Stimulated activated CD4-positive, alpha-beta T cell treated with anti-CD3 and anti-CD28 coated beads, Interleukin-1b, Interleukin-23, amount 100 ng/mL, for 1 hour (primary cell): ENCODE results near the gene HSPG2.
"Not testable (repeated sequence)": the region's sequence is repeated elsewhere in the genome, so short reads cannot be mapped to it uniquely, and the experiment has no call there.

Experiments used
- DNase-seq, 2 donors: peaks; one replicate each; pipeline ENCODE4 v3.0.0-alpha.2; 2020; ENCODE audit warnings: low read depth in 2 of 2

Gene HSPG2

DNA sequence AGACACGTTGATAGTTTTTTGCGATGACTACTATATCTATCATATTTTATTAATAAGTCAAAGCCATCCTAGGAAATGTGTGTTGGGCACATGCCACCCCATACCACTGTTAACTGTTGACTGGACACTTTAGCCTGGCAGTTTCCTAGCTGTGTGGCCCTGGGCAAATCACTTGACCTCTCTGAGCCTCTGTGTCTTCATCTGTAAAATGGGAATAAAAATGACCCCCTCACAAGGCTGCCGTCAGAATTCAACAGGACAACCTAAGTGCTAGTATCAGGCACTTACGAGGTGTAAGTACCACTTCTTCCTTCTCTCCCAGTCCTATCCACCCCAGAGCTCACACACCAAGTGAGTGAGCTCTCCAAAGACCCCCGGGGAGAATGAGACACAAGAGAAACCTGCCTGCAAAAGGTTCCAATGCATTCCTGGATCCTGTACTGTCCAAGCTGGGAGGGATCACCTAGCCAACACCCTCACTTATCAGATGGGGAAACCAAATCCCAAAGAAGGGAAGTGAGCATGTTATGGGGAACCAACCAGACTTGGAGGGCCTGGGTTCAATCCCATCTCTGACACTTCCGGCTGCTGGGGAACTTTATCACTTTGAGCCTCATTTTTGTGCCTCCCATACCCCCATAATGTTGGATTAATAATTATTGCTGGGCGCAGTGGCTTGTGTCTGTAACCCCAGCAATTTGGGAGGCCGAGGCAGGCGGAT lies 24.9 kb downstream of the HSPG2 start:
- no peak for DNase-seq

DNA sequence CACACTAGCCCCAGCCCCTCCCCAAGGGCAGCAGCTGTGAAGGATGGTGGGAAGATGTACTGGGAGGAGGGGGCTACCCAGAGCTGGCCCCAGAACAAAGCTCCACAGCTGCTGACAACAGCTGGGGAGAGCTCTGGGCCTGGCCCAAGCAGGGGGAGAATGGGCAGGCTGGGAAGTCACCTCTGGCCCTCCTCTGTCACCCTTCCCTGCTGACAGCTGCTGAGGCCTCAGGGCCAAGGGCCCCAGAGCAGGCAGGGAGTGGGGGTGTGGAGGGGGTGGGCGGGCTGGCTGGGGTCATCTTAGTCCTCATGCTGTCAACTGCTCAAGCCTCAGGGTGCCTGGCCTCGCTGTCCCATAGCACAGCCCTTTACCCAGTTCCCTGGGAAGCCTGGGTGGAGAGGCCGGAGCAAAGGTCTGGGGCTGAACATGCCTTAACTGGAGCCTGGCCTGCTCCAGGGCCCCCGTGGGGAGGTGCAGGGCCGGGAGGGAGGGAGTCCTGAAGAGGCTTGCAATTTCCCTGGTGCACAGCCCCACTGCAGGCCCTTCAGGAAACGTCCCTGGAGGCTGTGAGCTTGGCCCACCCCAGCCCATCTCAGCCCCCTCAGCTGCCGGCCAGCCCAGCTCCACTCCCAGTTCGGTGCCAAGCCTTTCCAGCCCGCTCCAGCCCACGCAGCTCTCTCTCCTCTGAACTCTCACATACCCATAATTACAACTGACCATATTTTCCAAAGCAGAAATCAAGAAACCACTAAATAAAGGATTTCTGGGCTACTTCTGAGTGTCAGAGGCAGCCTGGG lies 25.7 kb downstream of the HSPG2 start:
- no peak for DNase-seq

- no peak for DNase-seq
Observed at GRCh38 chr1:21910558-21911204, 26.4 kb downstream of the HSPG2 start.

DNA sequence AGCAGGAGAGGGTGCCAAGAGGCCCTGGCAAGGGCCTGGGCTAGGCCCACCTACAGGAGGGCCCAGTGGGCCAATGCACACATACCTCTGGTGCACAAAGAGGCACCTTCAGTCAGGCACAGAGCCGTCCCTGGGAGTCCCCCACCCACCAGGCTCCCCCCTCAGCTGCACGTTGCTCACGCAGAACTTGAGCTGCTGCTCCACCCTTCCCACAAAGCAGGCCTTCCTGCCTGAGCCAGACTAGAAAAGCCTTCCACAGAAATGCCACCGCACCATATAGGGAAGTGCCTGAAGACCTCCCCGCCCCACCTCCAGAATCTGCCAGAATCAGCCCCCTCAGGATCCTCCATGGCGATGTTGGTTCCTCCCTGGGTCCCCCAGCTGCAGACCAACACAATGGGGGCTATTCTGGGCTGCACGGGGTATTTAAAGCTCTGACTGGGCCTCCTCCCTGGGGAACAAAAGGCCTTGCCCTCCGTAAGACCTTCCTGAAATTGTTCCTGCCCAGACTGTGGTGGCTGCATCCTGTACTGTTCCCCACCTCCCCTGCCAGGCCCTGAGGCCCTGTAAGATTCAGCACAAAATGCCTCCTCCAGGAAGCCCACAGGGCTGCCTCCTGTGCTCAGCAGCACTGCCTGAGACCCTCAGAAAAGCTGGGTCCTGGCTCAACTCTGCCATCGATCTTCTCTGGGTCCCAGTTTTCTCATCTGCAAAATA lies 27.2 kb downstream of the HSPG2 start:
- DNase-seq: no peak

DNA sequence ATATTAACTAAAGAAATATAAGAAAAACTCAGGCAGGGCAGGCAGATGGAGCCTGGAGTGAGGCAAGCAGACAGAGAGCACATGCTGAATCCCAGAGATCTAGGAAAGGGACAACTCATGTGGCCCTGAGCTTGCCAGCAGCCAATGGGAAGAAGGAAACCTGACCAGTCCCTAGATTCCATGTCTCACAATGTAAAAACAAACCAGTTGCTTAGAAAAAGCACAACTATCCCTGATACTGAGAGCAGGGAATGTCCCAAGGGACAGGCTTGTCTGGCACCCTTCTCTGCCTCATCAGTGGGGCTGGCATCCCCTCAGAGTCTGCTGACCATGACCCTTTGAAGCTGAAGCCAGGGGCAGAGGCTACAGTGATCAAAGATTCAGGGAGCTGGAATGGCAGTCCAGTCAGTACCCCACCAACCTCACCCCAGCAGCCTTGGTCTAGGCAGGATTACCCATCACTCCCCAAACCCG lies 27.8 kb downstream of the HSPG2 start:
- DNase-seq: no peak

DNA sequence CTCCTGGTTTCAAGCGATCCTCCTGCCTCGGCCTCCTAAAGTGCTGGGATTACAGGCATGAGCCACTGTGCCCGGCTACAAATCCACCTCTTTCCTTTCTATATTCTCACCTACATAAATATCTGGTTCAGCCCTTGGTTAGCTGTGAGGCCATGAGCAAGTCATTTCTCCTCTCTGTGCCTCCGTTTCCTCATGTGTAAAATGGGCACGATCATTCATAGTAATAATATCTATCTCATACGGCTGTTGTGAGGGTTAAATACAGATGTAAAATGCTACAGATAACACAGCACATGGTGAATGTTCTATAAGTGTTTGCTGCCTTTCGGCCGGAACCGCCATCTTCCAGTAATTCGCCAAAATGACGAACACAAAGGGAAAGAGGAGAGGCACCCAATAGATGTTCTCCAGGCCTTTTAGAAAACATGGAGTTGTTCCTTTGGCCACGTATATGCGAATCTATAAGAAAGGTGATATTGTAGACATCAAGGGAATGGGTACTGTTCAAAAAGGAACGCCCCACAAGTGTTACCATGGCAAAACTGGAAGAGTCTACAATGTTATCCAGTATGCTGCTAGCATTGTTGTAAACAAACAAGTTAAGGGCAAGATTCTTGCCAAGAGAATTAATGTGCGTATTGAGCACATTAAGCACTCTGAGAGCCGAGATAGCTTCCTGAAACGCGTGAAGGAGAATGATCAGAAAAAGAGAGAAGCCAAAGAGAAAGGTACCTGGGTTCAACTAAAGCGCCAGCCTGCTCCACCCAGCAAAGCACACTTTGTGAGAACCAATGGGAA lies 29.2 kb downstream of the HSPG2 start:
- not testable (repeated sequence) for DNase-seq

- no peak for DNase-seq
Observed at GRCh38 chr1:21907079-21907418, 30.1 kb downstream of the HSPG2 start.

GRCh38 chr1:21906173-21907078 lies 30.7 kb downstream of the HSPG2 start:
- no peak for DNase-seq

DNA sequence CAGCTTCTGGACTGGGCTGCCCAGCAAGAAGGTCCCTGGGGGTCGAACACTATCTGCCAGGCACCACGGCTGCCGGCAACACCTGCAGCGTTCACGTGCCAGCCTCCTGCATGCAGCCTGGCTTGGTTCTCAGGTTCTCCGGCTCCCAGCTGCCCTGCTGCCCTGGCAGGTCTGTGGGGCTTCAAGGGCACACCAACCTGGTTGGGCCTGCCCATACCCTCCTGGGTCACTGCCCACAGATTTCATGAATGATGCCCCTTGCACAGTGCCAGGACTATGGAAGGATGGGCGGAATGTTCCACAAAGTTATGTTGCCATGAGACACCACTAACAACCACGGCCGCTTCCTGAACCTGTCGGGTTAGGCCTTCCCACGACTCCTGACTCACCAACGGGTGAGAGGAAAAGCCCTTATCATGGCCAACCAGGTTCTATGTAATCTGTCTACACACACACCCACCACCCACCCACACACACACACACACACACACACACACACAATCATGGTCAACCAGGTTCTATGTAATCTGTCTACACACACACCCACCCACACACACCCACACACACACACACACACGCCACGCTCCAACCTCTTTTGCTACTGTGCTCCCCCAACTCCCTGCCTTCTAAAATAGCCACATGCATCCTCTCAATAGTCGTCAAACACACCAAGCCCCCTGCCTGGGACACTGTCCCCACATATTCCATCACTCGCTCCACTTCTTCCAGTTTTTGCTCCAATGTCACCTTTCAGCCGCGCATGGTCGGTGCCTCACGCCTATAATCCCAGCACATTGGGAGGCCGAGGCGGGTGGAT lies 32.2 kb downstream of the HSPG2 start:
- DNase-seq: no peak

DNA sequence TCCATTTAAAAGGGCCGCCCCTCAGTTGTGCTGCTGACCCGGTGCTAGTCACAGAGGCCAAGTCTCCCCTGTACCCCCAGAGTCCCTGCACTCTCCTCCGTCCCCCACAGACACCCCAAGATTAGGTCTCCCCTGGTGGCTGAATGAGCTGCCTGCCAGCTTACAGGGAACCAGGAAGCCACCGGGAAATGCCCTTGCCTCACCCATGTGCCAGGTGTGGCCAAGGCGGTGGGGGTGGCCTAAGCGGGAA lies 32.7 kb downstream of the HSPG2 start:
- no peak for DNase-seq

DNA sequence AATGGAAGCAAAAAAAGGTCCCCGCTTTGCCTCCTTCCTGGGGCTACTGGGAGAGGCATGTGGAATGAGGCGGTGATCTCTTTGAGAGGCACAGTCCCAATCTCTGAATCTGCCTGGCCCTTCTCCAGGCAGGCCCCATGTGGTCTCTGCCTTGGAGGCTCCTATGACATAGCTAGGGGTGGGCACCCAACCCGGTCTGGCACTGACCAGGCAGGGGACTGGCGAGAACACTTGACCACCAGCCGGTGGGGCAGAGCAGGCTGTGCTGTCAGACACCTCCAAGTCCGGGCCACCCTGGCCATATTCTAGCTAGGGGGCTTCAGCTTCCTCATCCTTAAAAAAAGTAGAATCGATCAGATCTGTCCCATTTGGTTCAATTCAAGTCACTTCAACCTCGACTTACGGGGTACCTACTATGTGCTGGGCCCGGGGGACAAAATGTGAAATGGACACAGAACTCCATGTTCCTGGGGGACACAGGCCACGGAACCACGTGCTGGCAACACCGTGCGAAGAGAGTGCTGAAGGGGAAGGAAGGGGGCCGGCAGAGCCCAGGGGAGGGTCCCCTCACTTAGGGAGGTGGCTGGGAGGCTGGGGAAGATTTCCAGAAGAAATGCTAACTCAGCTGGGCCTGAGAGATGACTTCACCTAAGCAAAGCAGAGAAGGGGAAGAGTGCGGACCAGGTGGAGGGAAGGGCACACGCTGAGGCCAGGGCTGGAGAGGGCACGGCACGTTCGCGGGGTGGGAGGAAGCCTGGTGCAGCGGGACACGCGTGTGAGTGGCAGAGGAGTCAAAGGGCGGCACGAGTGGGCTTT lies 33.3 kb downstream of the HSPG2 start:
- DNase-seq: no peak

GRCh38 chr1:21902026-21903012 lies 34.8 kb downstream of the HSPG2 start:
- no peak for DNase-seq

GRCh38 chr1:21901473-21901847 lies 35.6 kb downstream of the HSPG2 start:
- DNase-seq: no peak

DNA sequence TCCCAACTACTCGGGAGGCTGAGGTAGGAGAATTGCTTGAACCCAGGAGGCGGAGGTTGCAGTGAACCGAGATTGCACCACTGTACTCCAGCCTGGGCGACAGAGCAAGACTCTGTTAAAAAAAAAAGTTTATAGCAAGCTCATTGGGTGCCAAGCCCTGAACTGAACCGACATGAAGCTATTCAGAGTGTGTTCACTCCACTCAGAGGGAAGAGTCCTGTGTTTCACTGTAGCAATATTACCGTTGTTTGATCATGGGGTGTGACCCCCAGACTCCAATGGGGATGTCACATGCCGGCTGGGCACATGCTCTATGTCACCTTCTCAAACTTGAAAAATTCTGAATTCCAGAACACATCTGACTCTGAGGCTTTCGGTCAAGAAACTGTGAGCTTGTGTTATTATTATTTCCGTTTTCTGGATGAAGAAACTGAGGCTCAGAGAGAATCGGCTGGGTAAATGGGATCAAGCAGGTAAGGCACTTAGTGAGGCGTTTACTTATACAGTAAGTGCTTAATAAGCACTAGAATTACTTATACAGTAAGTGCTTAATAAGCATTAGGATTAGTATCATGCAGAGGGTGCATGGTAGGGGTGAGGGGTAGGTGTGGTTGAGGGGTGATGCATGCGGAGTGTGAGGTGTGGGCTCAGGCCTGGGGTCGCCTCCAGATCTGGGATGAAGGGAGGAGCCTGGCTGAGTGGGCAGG lies 36.2 kb downstream of the HSPG2 start:
- DNase-seq: no peak

DNA sequence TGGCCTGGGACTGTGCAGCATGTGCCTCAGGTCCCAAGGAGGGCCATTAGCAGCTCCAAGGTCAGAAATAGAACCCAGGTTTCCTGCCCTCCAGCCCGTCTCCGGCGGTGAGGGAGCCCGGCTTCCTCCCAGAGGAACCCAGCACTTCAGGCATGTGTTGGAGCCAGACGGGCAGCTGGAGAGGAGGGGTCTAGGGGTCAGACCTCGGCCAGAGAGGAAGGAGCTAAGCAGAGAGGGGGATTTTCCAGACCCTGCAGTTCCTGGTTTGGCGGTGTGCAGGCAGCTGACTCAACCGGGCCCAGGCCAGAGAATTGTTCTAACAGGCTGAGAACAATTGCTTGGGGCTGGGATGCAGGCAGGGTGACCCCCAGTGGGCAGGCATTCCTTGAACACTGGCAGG lies 37.1 kb downstream of the HSPG2 start:
- DNase-seq: no peak

DNA sequence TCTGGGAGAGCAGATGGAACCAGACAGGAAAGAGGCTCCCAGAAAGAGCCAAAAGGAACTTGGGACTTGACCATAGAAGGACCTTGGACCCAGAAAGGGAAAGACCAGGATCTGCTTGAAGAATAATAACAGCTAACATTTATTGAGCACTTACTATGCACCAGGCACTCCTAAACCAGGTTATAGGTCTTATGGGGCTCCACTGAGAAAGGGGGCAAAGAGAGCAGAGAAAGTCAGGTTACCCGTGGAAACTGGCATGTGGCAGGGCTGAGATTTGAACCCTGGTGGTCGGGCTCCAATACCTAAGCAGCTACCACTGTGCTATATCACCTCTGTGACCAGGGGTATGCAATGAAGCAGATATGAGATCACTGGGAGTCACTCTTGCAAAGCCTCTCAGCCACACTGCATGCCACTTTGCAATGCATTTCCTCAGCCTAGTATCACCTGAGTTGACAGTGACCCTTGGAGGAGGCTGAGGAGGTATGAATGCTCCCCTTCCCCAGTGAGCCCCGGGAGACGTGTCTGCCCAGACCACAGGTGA lies 37.8 kb downstream of the HSPG2 start:
- DNase-seq: no peak
